Smooth muscle cell (in vitro differentiated cells): ENCODE measurements around the gene USP24. TPM values are rescaled to one million over a fixed set of nuclear protein-coding genes. Genes with fewer than 3 reads are reported as not detected.

Experiments used
- DNase-seq: peaks from one replicate; lab custom pipeline; 2025; ENCODE audit not compliant: unreplicated experiment; lab: John Stamatoyannopoulos, UW
- H2AFZ ChIP-seq: fragments of 200-600 bp; sonication (generic); 2 replicates; pipeline ENCODE4 v1.6.0; 2016; ENCODE audit warnings: antibody characterized with exemption, low read depth, mild to moderate bottlenecking
- H3F3A ChIP-seq: fragments of 200-600 bp; sonication (generic); 2 replicates; pipeline ENCODE4 v1.6.0; 2017; ENCODE audit warnings: antibody characterized with exemption, low read depth
- H3K27ac ChIP-seq: fragments of 200-600 bp; sonication (generic); 2 replicates; pipeline ENCODE4 v1.5.1; 2016; ENCODE audit warnings: low read depth, mild to moderate bottlenecking
- H3K27me3 ChIP-seq: fragments of 200-600 bp; sonication (generic); 2 replicates; pipeline ENCODE4 v1.6.1; 2016; ENCODE audit warnings: low read depth, mild to moderate bottlenecking
- H3K36me3 ChIP-seq: fragments of 200-600 bp; sonication (generic); 2 replicates; pipeline ENCODE4 v1.5.1; 2016; ENCODE audit warnings: low read depth
- H3K4me1 ChIP-seq: fragments of 200-600 bp; sonication (generic); 2 replicates; pipeline ENCODE4 v1.5.1; 2016; ENCODE audit warnings: low read depth
- H3K4me2 ChIP-seq: fragments of 200-600 bp; sonication (generic); 2 replicates; pipeline ENCODE4 v1.6.0; 2016; ENCODE audit warnings: mild to moderate bottlenecking
- H3K4me3 ChIP-seq: fragments of 200-600 bp; sonication (generic); 2 replicates; pipeline ENCODE4 v1.5.1; 2016; ENCODE audit warnings: mild to moderate bottlenecking
- H3K79me2 ChIP-seq: fragments of 200-600 bp; sonication (generic); 2 replicates; pipeline ENCODE4 v1.6.0; 2016; ENCODE audit warnings: low read depth, mild to moderate bottlenecking
- H3K9ac ChIP-seq: fragments of 200-600 bp; sonication (generic); 2 replicates; pipeline ENCODE4 v1.6.0; 2016; ENCODE audit warnings: low read depth
- H3K9me3 ChIP-seq: fragments of 200-600 bp; sonication (generic); replicated peaks from 2 replicates; pipeline ENCODE4 v1.5.1; 2016; ENCODE audit warnings: low read depth
- H4K20me1 ChIP-seq: fragments of 200-600 bp; sonication (generic); 2 replicates; pipeline ENCODE4 v1.6.0; 2016; ENCODE audit warnings: low read depth
- WGBS: methylation state at CpG from one replicate; pipeline ENCODE4 v1.1.7; 2016; ENCODE audit warnings: low lambda C conversion rate; 5-methylcytosine and 5-hydroxymethylcytosine counted together
- polyA plus RNA-seq: library from polyadenylated mRNA; unstranded; fragments of >200 nt; fragmentation: Nextera tagmentation; extraction: Ambion mirVana; gene quantifications from 2 replicates; pipeline ENCODE4 v1.2.1, GENCODE V29; 2016
- total RNA-seq: library from RNA; depleted of rRNA; stranded (reverse); fragments of >200 nt; gene quantifications from 2 replicates; pipeline ENCODE4 v1.2.3, GENCODE V29; 2014
- TF ChIP-seq, protein P1 (sequence below): fragments of 200-600 bp; sonication (generic); IDR thresholded peaks from 2 replicates; pipeline ENCODE4 v1.5.1; 2017; ENCODE audit warnings: borderline replicate concordance, mild to moderate bottlenecking, antibody characterized with exemption; ENCODE audit not compliant: insufficient read depth, poor library complexity, severe bottlenecking

USP24 gene
- total and polyA plus RNA-seq, 2 experiments from 2014 or later = 3.6 to 25.9 TPM

DNA sequence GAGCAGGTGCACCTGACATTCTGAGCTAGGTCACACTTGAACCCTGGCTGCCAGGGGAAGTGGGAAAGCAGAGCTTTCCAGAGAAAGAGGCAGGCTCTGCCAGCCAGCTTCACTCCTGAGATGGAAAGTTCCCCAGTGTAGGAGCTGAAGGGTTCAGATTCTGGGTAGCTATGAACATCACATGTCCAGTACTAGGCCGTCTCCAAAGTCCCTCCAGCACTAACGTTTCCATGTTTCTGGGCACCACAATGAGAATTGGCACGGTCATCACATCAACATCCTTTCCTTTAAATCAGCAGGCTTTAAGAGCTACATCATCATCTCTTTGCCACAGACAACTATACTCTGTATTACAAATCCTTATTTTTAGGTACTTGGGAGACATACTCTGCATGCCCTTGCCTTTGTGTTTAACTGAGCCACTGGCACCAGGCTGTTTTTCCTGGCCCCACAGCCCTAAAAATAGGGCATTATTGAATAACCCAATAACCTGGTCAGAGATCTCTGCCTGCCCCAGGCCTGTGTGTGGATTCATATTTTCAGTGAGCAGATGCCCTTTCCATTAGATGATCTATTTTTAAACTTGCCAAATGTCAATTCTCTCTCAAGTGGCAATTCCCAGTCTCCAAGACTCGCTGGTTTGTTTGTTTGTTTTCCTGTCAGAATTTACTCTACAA is 35.4 kb upstream of the USP24 start:
- Histone ChIP-seq H3K27me3 (no peaks in the 10 kb centered on the region), H3K27ac (no peak overlapping the region), H3K9me3 (no peaks in the 10 kb centered on the region), H3K9ac (no peak overlapping the region), H3K36me3 (no peaks in the 10 kb centered on the region), H3K4me2 (no peak overlapping the region), H3K4me3 (no peak overlapping the region), H4K20me1 (no peaks in the 10 kb centered on the region), H2AFZ (no peak overlapping the region), H3K79me2 (no peaks in the 10 kb centered on the region), H3F3A (no peaks in the 10 kb centered on the region), H3K4me1 (no peaks in the 10 kb centered on the region)
- WGBS = 89% methylated on average over 4 of the region's 4 CpGs
- TF ChIP-seq, protein P1, sequence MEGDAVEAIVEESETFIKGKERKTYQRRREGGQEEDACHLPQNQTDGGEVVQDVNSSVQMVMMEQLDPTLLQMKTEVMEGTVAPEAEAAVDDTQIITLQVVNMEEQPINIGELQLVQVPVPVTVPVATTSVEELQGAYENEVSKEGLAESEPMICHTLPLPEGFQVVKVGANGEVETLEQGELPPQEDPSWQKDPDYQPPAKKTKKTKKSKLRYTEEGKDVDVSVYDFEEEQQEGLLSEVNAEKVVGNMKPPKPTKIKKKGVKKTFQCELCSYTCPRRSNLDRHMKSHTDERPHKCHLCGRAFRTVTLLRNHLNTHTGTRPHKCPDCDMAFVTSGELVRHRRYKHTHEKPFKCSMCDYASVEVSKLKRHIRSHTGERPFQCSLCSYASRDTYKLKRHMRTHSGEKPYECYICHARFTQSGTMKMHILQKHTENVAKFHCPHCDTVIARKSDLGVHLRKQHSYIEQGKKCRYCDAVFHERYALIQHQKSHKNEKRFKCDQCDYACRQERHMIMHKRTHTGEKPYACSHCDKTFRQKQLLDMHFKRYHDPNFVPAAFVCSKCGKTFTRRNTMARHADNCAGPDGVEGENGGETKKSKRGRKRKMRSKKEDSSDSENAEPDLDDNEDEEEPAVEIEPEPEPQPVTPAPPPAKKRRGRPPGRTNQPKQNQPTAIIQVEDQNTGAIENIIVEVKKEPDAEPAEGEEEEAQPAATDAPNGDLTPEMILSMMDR = no peak
- no peak for DNase-seq

DNA sequence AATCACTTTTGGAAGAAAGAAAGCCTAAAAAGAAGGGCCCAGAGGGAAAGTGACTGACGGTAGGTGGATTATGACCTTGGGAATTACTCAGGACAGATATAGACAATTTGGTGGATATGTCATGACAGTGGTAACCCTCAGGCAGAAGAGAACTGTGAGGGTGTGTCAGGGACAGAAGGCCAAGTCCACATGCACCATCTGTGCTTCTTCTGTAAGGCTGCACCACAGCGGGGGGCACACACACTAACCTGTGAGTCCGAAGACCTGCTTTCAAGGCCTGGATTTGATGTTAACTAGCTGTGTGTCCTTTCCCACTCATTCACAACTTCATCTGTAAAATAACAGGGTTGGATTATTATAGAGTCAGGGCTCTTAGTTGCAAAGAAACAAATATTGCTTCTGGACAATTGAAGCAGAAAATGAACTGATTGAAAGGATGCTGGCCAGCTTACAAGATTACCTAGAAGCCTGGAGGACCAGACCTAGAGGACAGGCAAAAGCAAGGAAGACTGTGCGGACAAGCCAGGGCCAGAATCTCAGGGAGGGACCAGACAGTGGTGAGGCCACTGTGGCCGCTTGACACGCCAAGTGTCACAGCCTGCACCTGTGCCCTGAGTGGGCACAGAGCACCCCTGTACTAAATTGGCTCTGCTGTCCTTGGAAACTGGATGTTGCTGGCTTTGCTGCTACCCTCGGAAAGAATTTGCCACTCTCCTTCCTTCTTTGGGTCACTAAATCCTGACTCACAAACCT is 34.7 kb upstream of the USP24 start:
- no peak overlapping the region for H3K9ac ChIP-seq
- no peaks in the 10 kb centered on the region for H3K27me3 ChIP-seq
- H3K4me1 ChIP-seq = no peaks in the 10 kb centered on the region
- H4K20me1 ChIP-seq = no peaks in the 10 kb centered on the region
- no peak overlapping the region for H2AFZ ChIP-seq
- WGBS = 84% methylated on average over 7 of the region's 7 CpGs
- no peak overlapping the region for H3K27ac ChIP-seq
- TF ChIP-seq, protein P1 = no peak
- H3K9me3 ChIP-seq = no peaks in the 10 kb centered on the region
- H3F3A ChIP-seq = no peaks in the 10 kb centered on the region
- no peak overlapping the region for H3K4me3 ChIP-seq
- H3K4me2 ChIP-seq = no peak overlapping the region
- DNase-seq = no peak
- no peaks in the 10 kb centered on the region for H3K36me3 ChIP-seq
- H3K79me2 ChIP-seq = no peaks in the 10 kb centered on the region

DNA sequence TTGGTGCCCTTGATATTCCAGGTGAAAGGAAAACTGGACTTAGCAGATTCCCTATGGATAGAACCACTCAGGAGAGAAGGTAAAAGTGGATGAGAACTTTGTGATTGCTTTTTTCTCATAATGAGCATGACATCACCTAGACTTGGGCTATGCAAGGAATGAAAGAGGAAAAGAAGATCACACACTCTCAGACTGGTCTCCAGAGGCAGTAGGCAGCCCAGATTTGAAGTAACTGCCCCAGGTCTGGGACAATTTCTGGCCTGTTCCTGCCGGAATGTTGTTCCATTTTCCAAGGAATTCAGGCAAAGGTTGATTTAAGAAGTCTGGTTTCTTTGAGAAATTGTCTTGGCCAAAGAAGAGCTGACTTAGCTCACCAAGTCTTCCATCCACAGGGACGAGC is 31.7 kb upstream of the USP24 start:
- H3K4me2 ChIP-seq = no peak overlapping the region
- no peaks in the 10 kb centered on the region for H3K9me3 ChIP-seq
- H3K27me3 ChIP-seq = peaks cover 10% of the 10 kb centered on the region
- no peaks in the 10 kb centered on the region for H3K36me3 ChIP-seq
- H3K9ac ChIP-seq = no peak overlapping the region
- no peak overlapping the region for H3K4me3 ChIP-seq
- TF ChIP-seq, protein P1 = no peak
- no peaks in the 10 kb centered on the region for H3K4me1 ChIP-seq
- H3K79me2 ChIP-seq = no peaks in the 10 kb centered on the region
- DNase-seq = no peak
- no peak overlapping the region for H3K27ac ChIP-seq
- H2AFZ ChIP-seq = no peak overlapping the region
- 85% methylated on average over 2 of the region's 2 CpGs for WGBS
- no peaks in the 10 kb centered on the region for H3F3A ChIP-seq
- H4K20me1 ChIP-seq = no peaks in the 10 kb centered on the region
